Measurements from ENCODE around the gene OR5H14.
"Not testable (repeated sequence)": the region's sequence is repeated elsewhere in the genome, so short reads cannot be mapped to it uniquely, and the experiment has no call there.

Gene OR5H14

GRCh38 chr3:98148751-98149150 is 1.5 kb downstream of the OR5H14 start:
- no peaks in the 10 kb centered on the region for H3K4me1 ChIP-seq (ENCODE audit: control insufficient read depth, insufficient read depth, low read length)
- H3K9me3 ChIP-seq (ENCODE audit: control insufficient read depth, insufficient read depth, low read length): no peaks in the 10 kb centered on the region
- H3K36me3 ChIP-seq (ENCODE audit: control insufficient read depth, insufficient read depth, low read length): no peaks in the 10 kb centered on the region
- no peak overlapping the region for H3K4me3 ChIP-seq (ENCODE audit: low read depth, low read length)
- H3K27me3 ChIP-seq (ENCODE audit: control insufficient read depth, insufficient read depth, low read length): no peaks in the 10 kb centered on the region
- H3K9ac ChIP-seq (ENCODE audit: low read depth, low read length): no peak overlapping the region
- H3K27ac ChIP-seq (ENCODE audit: low read depth, low read length): no peak overlapping the region

DNA sequence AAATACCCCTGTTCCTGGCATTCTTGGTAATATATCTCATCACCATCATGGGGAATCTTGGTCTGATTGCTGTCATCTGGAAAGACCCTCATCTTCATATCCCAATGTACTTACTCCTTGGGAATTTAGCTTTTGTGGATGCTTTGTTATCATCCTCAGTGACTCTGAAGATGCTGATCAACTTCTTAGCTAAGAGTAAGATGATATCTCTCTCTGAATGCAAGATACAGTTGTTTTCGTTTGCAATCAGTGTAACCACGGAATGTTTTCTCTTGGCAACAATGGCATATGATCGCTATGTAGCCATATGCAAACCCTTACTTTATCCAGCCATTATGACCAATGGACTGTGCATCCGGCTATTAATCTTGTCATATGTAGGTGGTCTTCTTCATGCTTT is 2.2 kb downstream of the OR5H14 start:
- not testable (repeated sequence) for H3K4me1 ChIP-seq (ENCODE audit: control insufficient read depth, insufficient read depth, low read length); H3K4me3 ChIP-seq (ENCODE audit: low read depth, low read length); H3K9me3 ChIP-seq (ENCODE audit: control insufficient read depth, insufficient read depth, low read length); H3K36me3 ChIP-seq (ENCODE audit: control insufficient read depth, insufficient read depth, low read length); H3K9ac ChIP-seq (ENCODE audit: low read depth, low read length); H3K27me3 ChIP-seq (ENCODE audit: control insufficient read depth, insufficient read depth, low read length); H3K27ac ChIP-seq (ENCODE audit: low read depth, low read length)

DNA sequence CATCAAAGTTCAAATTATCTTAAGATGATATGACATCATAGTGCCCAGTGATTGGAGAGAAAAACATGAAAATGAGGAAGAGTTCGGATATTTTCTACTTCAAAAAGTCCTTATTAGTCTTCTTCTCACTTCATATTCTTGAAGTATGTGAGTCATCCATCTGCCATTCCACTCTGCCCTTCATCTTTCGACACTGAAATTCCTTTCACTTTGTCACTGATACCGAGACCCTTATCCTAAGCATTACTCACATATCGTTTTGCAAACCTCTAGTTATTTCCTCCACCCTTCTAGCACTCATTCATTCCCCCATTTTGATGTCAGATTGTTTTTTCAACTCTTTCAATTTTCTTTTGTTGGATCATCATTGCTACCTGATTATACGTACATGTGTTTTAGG is 4.0 kb downstream of the OR5H14 start:
- Histone ChIP-seq H3K4me3 (ENCODE audit: low read depth, low read length) (no peak overlapping the region), H3K9me3 (ENCODE audit: control insufficient read depth, insufficient read depth, low read length) (no peaks in the 10 kb centered on the region), H3K36me3 (ENCODE audit: control insufficient read depth, insufficient read depth, low read length) (no peaks in the 10 kb centered on the region), H3K27me3 (ENCODE audit: control insufficient read depth, insufficient read depth, low read length) (no peaks in the 10 kb centered on the region), H3K4me1 (ENCODE audit: control insufficient read depth, insufficient read depth, low read length) (no peaks in the 10 kb centered on the region), H3K27ac (ENCODE audit: low read depth, low read length) (no peak overlapping the region), H3K9ac (ENCODE audit: low read depth, low read length) (no peak overlapping the region)

DNA sequence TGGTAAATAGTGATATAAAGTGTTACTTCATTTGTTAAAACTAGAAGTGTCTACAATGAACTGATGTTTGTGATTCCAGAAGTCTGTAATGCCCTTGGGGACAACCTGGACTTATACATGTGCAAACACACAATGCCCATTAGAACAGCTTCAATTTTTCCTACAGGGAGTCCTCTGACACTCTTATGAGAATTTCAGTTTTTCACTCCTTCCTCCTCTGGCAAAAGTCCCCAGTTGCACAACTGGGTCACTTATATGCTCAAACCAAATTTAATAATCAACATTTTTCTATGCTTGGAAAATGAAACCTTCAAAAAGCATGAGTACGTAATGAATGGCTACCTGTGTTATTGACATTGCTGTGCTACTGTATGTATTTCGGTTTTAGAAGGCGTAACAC is 19.1 kb downstream of the OR5H14 start, which contains the start of gene OR5H15:
OR5H15 (plus strand) TSS at position 301 of the 400 bp plus-strand sequence. CDS start 2,004 bp downstream, outside the sequence.
- Histone ChIP-seq H3K9ac (ENCODE audit: low read depth, low read length) (no peak within 1 kb of the TSS), H3K36me3 (ENCODE audit: control insufficient read depth, insufficient read depth, low read length) (no peaks in the 10 kb centered on the region), H3K4me1 (ENCODE audit: control insufficient read depth, insufficient read depth, low read length) (no peaks in the 10 kb centered on the region), H3K27ac (ENCODE audit: low read depth, low read length) (no peak within 1 kb of the TSS), H3K9me3 (ENCODE audit: control insufficient read depth, insufficient read depth, low read length) (no peaks in the 10 kb centered on the region), H3K27me3 (ENCODE audit: control insufficient read depth, insufficient read depth, low read length) (no peaks in the 10 kb centered on the region), H3K4me3 (ENCODE audit: low read depth, low read length) (no peak within 1 kb of the TSS)

DNA sequence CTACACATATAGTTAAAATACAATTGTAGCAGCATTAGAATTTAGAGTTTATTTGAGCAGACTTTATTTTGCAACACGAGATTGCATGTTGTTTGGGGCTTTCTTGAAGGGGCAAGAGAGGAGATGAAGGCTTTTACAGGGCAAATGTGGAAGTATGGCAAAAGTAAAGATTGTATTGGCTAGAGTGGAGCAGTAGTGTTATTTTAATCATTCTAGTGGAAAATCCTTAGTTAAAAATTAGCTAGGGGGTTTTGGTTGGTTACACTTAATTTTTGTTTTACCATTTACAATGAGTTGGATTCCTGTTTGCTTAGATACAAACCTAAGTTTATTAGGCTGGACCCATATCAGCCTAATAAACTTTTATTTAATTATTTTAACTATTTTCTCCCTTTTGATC is 23.8 kb downstream of the OR5H14 start:
- Histone ChIP-seq H3K27ac (ENCODE audit: low read depth, low read length) (no peak overlapping the region), H3K36me3 (ENCODE audit: control insufficient read depth, insufficient read depth, low read length) (no peaks in the 10 kb centered on the region), H3K27me3 (ENCODE audit: control insufficient read depth, insufficient read depth, low read length) (no peaks in the 10 kb centered on the region), H3K4me1 (ENCODE audit: control insufficient read depth, insufficient read depth, low read length) (no peaks in the 10 kb centered on the region), H3K4me3 (ENCODE audit: low read depth, low read length) (no peak overlapping the region), H3K9me3 (ENCODE audit: control insufficient read depth, insufficient read depth, low read length) (peaks cover 21% of the 10 kb centered on the region), H3K9ac (ENCODE audit: low read depth, low read length) (no peak overlapping the region)

GRCh38 chr3:98172621-98173020 is 25.3 kb downstream of the OR5H14 start:
- Histone ChIP-seq H3K9me3 (ENCODE audit: control insufficient read depth, insufficient read depth, low read length) (peaks cover 21% of the 10 kb centered on the region), H3K27ac (ENCODE audit: low read depth, low read length) (no peak overlapping the region), H3K9ac (ENCODE audit: low read depth, low read length) (no peak overlapping the region), H3K4me3 (ENCODE audit: low read depth, low read length) (no peak overlapping the region), H3K4me1 (ENCODE audit: control insufficient read depth, insufficient read depth, low read length) (no peaks in the 10 kb centered on the region), H3K27me3 (ENCODE audit: control insufficient read depth, insufficient read depth, low read length) (no peaks in the 10 kb centered on the region), H3K36me3 (ENCODE audit: control insufficient read depth, insufficient read depth, low read length) (no peaks in the 10 kb centered on the region)

DNA sequence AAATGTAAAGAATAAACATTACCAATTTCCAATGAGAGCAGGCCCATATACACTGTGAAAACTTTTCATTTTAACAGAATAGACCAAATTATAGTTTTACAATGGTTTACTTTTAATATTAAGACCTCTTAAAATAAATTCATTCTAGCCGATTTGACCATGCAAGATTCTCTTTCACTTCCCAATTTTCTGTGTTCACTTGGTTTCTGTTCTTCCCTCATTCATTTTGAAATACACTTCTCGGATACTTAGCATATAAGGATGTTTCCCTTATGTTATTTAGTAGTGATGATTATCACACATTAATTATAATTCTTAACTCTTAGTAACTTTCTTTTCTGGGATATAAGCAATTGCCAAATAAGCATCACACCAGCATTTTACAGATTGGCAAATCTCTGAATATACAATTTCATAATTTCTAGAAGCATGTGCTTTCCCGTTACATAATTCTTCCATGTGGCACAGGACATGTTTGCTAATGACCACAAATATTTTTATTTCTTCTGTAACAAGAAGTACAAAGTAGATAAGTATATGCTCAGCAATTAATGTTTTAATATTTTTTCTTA is 33.1 kb downstream of the OR5H14 start:
- Histone ChIP-seq H3K4me1 (ENCODE audit: control insufficient read depth, insufficient read depth, low read length) (peaks cover 15% of the 10 kb centered on the region), H3K4me3 (ENCODE audit: low read depth, low read length) (no peak overlapping the region)

DNA sequence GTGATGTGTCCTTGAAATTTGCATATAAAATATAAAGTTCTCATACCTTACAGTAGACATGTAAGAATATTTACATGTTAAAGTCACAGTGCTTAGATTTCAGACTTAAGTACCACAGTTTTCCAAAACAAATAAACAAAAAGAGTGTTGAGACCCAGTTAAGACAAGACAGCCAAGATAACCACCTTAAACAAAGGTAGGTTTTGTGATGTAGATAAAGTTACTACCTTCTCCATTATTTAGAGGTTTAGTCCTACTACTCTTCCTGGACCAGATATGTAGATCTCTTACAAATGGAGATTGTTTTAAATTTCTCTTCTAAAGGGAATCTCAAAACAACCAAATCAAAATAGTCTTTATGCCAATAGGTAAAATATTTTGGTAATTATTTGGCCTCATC is 34.9 kb downstream of the OR5H14 start:
- Histone ChIP-seq H3K4me3 (ENCODE audit: low read depth, low read length) (no peak overlapping the region; the same call in 1 of the 2 replicates), H3K9ac (ENCODE audit: low read depth, low read length) (no peak overlapping the region), H3K27me3 (ENCODE audit: control insufficient read depth, insufficient read depth, low read length) (no peaks in the 10 kb centered on the region), H3K9me3 (ENCODE audit: control insufficient read depth, insufficient read depth, low read length) (no peaks in the 10 kb centered on the region; the same call in 1 of the 2 replicates), H3K36me3 (ENCODE audit: control insufficient read depth, insufficient read depth, low read length) (no peaks in the 10 kb centered on the region), H3K4me1 (ENCODE audit: control insufficient read depth, insufficient read depth, low read length) (peaks cover 15% of the 10 kb centered on the region), H3K27ac (ENCODE audit: low read depth, low read length) (peak overlapping the region; percentile 66)

More for the DNA sequence above, 33.1 kb downstream of the OR5H14 start:
- Histone ChIP-seq H3K9ac (ENCODE audit: low read depth, low read length) (no peak overlapping the region), H3K9me3 (ENCODE audit: control insufficient read depth, insufficient read depth, low read length) (no peaks in the 10 kb centered on the region; the same call in 1 of the 2 replicates), H3K27ac (ENCODE audit: low read depth, low read length) (no peak overlapping the region), H3K36me3 (ENCODE audit: control insufficient read depth, insufficient read depth, low read length) (no peaks in the 10 kb centered on the region), H3K27me3 (ENCODE audit: control insufficient read depth, insufficient read depth, low read length) (no peaks in the 10 kb centered on the region)

- no peak overlapping the region for H3K4me3 ChIP-seq (ENCODE audit: low read depth, low read length)
Observed at GRCh38 chr3:98185180-98185579, 37.9 kb downstream of the OR5H14 start.

DNA sequence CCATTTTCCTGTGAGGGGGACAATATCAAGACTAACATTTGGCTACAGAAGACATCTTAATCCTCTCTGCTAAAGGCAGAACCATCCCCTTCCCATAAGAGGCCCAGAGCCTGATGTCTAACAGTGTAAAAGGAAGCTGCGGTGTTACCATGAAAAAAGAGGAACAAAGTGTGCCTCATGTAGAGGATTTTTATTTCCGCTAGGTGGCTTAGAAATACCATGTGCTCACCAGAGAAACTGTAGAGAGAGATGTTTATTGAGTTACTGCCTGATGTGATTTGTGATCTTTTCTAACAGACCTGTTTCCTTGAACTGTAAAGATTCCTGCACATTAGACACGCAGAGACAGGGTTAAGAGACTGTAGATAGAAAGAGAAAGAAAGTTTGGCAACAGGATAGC is 41.3 kb downstream of the OR5H14 start:
- Histone ChIP-seq H3K27me3 (ENCODE audit: control insufficient read depth, insufficient read depth, low read length) (no peaks in the 10 kb centered on the region), H3K36me3 (ENCODE audit: control insufficient read depth, insufficient read depth, low read length) (no peaks in the 10 kb centered on the region), H3K4me3 (ENCODE audit: low read depth, low read length) (no peak overlapping the region), H3K4me1 (ENCODE audit: control insufficient read depth, insufficient read depth, low read length) (peaks cover 3% of the 10 kb centered on the region; the same call in 1 of the 2 replicates), H3K9me3 (ENCODE audit: control insufficient read depth, insufficient read depth, low read length) (peaks cover 4% of the 10 kb centered on the region; the same call in 1 of the 2 replicates), H3K27ac (ENCODE audit: low read depth, low read length) (no peak overlapping the region), H3K9ac (ENCODE audit: low read depth, low read length) (no peak overlapping the region)

More at GRCh38 chr3:98185180-98185579, 37.9 kb downstream of the OR5H14 start:
- Histone ChIP-seq H3K9ac (ENCODE audit: low read depth, low read length) (no peak overlapping the region), H3K9me3 (ENCODE audit: control insufficient read depth, insufficient read depth, low read length) (no peaks in the 10 kb centered on the region; the same call in 1 of the 2 replicates), H3K36me3 (ENCODE audit: control insufficient read depth, insufficient read depth, low read length) (no peaks in the 10 kb centered on the region), H3K4me1 (ENCODE audit: control insufficient read depth, insufficient read depth, low read length) (peaks cover 18% of the 10 kb centered on the region), H3K27ac (ENCODE audit: low read depth, low read length) (no peak overlapping the region), H3K27me3 (ENCODE audit: control insufficient read depth, insufficient read depth, low read length) (no peaks in the 10 kb centered on the region)

GRCh38 chr3:98190911-98191310 is 43.6 kb downstream of the OR5H14 start:
- H3K9ac ChIP-seq (ENCODE audit: low read depth, low read length); H3K4me1 ChIP-seq (ENCODE audit: control insufficient read depth, insufficient read depth, low read length); H3K9me3 ChIP-seq (ENCODE audit: control insufficient read depth, insufficient read depth, low read length); H3K36me3 ChIP-seq (ENCODE audit: control insufficient read depth, insufficient read depth, low read length); H3K27me3 ChIP-seq (ENCODE audit: control insufficient read depth, insufficient read depth, low read length); H3K27ac ChIP-seq (ENCODE audit: low read depth, low read length); H3K4me3 ChIP-seq (ENCODE audit: low read depth, low read length): not testable (repeated sequence)
